ENCODE data around the gene PLGRKT. TPM values are rescaled to one million over a fixed set of nuclear protein-coding genes. Genes with fewer than 3 reads are reported as not detected.
"Not testable (repeated sequence)": the region's sequence is repeated elsewhere in the genome, so short reads cannot be mapped to it uniquely, and the experiment has no call there.

Gene PLGRKT
- polyA plus RNA-seq, 1 donor: 28.5 TPM

- DNase-seq (ENCODE audit: low read depth): not testable (repeated sequence)
Measured at GRCh38 chr9:5432890-5433289, 4.8 kb downstream of the PLGRKT start.

GRCh38 chr9:5430912-5431311, 6.8 kb downstream of the PLGRKT start:
- DNase-seq (ENCODE audit: low read depth): no peak

GRCh38 chr9:5429873-5430564, 7.7 kb downstream of the PLGRKT start:
- DNase-seq (ENCODE audit: low read depth): no peak

- no peak for DNase-seq (ENCODE audit: low read depth)
Measured at GRCh38 chr9:5428794-5429528, 8.8 kb downstream of the PLGRKT start.

- DNase-seq (ENCODE audit: low read depth): no peak
Measured at GRCh38 chr9:5428172-5428571, 9.6 kb downstream of the PLGRKT start.

GRCh38 chr9:5427005-5427404, 10.7 kb downstream of the PLGRKT start:
- DNase-seq (ENCODE audit: low read depth): no peak

GRCh38 chr9:5425006-5425628, 12.6 kb downstream of the PLGRKT start:
- no peak for DNase-seq (ENCODE audit: low read depth)

GRCh38 chr9:5422276-5422675, 15.4 kb downstream of the PLGRKT start:
- no peak for DNase-seq (ENCODE audit: low read depth)

- no peak for DNase-seq (ENCODE audit: low read depth)
Measured at GRCh38 chr9:5421163-5421562, 16.6 kb downstream of the PLGRKT start.

- DNase-seq (ENCODE audit: low read depth): no peak
Measured at GRCh38 chr9:5419987-5420386, 17.7 kb downstream of the PLGRKT start.

GRCh38 chr9:5418481-5418880, 19.2 kb downstream of the PLGRKT start:
- DNase-seq (ENCODE audit: low read depth): no peak

- DNase-seq (ENCODE audit: low read depth): no peak
Measured at GRCh38 chr9:5416953-5417352, 20.8 kb downstream of the PLGRKT start.

GRCh38 chr9:5408596-5408995, 29.1 kb downstream of the PLGRKT start:
- DNase-seq (ENCODE audit: low read depth): no peak

- DNase-seq (ENCODE audit: low read depth): no peak
Measured at GRCh38 chr9:5402217-5402616, 35.5 kb downstream of the PLGRKT start.

- not testable (repeated sequence) for DNase-seq (ENCODE audit: low read depth)
Measured at GRCh38 chr9:5397547-5397946, 40.2 kb downstream of the PLGRKT start.

GRCh38 chr9:5395428-5395827, 42.3 kb downstream of the PLGRKT start:
- no peak for DNase-seq (ENCODE audit: low read depth)

GRCh38 chr9:5393976-5394375, 43.7 kb downstream of the PLGRKT start:
- not testable (repeated sequence) for DNase-seq (ENCODE audit: low read depth)

- no peak for DNase-seq (ENCODE audit: low read depth)
Measured at GRCh38 chr9:5393497-5393896, 44.2 kb downstream of the PLGRKT start.

GRCh38 chr9:5392285-5392684, 45.4 kb downstream of the PLGRKT start:
- no peak for DNase-seq (ENCODE audit: low read depth)

- no peak for DNase-seq (ENCODE audit: low read depth)
Measured at GRCh38 chr9:5389109-5389732, 48.5 kb downstream of the PLGRKT start.

GRCh38 chr9:5388026-5388819, 49.5 kb downstream of the PLGRKT start:
- DNase-seq (ENCODE audit: low read depth): no peak

- no peak for DNase-seq (ENCODE audit: low read depth)
Measured at GRCh38 chr9:5384436-5384835, 53.3 kb downstream of the PLGRKT start.
